HG02588 (cell line): ENCODE data around the gene C11orf42.

ENCODE experiments used
- ATAC-seq: cut with Tn5 transposase; IDR thresholded peaks from one replicate; pipeline ENCODE4 v1.9.1; 2021; ENCODE audit warnings: mild to moderate bottlenecking, moderate library complexity; ENCODE audit not compliant: unreplicated experiment

Gene C11orf42, protein sequence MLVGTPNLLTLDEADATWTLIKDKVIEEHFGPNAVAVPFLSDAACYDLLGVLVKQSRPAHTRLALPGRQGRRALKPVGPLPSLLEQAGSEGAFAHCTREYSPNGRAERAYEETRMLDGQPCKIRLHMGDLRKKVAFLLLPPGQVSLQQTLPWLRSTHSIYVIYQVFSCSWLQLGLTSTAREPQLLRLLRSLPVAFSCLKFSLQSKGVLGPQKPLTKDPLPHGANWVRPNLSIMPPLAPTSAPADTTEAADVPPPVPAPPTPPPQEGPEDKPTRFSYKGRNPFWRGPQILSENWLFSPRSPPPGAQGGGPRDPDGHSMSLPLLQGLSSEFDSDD

DNA sequence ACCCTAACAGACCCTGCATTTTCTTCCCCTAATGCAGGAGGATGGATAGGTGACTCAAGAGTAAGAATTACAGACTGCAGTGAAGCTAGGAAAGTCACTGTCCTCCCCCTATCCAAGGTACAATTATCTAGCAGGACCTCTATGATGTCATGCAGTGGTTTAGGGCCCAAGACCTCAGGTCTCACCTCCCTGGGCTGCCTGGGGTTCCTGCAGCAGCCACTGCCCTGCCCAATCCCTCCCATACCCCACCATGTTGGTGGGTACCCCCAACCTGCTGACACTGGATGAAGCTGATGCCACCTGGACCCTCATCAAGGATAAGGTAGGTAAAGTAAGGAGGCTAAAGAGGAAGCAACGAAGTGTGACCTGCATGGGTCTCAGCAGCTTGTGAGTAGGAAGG lies at the start of gene C11orf42:
Gene C11orf42, plus strand, starts transcription at position 192 of the 400 bp plus-strand sequence. Its CDS starts 59 bp downstream, at position 251.
- no peak for ATAC-seq

DNA sequence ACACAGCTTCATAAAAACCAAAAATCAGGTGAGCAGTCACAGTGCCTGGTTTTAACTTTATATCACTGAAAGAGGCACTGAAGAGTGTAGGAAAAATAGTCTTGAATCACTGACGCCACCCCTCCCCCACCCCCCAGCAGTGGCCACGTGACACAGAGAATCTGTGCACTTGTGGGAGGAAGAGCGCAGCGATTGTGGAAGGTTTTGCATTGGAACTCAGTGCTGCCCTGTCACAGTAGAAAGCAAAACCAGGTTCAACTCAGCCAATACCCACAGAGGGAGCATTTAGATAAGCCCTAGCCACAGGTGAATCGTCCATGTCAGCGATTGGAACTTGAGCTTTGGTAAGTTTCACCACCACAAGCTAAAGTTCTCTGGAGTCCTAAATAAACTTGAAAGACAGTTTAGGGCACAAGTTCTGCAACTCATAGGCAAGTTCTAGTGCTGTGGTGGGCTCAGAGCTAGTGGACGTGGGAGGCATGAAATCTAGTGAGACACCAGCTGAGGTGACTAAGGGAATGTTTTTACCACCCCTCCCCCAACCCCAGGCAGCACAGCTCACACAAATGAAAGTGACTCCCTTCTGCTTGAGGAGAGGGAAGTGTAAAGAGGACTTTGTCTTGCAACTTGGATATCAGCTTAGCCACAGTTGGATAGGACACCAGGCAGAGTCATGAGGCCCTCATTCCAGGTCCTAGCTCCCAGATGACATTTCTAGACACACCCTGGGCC lies 48.6 kb upstream of the C11orf42 start:
- ATAC-seq: no peak

DNA sequence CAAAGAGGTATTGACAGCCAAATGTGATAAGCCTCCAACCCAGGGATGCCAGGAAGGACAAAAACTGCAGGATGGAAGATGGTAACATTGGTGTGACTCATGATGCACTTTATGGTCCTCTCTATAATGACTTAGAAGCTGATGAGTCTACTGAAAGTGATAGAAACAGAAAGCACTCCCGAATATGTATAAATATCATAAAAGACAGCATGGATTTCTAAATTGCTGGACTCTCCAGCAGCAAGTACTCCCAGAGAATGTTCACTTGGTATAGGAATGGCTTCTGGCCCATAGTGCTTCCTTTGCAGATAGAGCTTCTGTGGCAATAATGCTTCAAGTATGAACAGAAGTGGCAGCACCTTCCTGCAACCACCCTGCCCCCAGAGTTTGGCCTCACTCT lies 35.1 kb upstream of the C11orf42 start, which contains the start of gene OR52B2:
Gene OR52B2, minus strand, starts transcription at position 101 of the 400 bp plus-strand sequence. Its CDS starts 0 bp downstream, at position 101.
- ATAC-seq: no peak

DNA sequence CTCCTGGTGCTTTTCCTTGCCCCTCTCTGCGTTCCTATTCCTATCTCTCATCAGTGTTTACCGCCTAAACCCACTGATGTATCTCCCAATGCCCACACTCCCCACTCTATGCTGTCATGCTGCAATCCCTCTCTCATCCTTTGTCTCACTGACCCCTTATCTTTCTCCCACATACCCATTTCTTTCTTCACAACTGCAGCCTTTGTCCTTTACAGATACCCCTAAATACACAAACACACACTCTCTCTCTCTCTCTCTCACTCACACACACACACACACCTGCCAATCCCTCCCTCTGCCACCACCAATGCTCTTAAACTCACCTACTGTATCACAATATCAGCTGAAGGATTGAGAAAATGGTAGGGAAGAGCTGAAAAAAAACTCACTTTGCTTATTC lies 29.9 kb upstream of the C11orf42 start:
- ATAC-seq: no peak

DNA sequence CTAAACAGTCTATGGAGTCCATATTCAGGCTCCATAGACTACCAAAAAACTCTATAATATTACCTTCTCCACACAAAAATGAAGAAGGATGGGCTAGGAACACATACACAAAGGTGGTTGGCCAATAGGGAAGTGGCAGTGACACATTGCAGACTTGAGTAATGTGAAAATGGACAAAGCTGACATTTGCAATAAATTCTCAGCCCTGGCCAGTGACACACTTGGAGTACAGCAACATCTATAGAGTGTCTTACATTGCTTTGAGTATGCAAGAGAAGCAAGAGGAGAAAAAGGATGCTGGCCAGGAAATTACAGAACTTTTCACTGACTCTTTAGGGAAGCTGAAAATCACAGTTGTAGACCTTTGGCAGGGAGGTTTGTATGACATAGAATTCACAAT lies 13.6 kb upstream of the C11orf42 start:
- no peak for ATAC-seq

DNA sequence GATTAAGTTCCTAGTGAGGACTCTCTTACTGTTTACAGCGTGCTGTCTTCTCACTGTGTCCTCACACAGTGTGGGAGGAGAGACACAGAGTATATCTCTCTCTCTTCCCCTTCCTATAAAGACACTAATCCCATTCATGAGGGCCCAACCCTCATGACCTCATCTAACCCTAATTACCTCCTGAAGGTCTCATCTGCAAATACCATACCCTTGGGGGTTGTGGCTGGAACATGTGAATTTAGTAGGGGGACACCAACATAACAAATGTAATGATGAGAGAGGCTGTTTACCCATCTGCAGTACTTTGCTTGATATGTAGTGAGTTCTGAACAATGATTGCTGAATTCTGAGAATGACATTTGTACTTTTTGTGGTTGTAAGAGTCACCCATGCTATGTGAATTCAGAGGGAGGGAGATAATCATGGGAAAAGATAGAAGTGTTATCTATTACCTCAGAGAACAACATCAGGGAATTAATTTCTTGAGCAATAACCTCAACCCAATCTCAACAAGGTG lies 11.2 kb upstream of the C11orf42 start:
- ATAC-seq: no peak

DNA sequence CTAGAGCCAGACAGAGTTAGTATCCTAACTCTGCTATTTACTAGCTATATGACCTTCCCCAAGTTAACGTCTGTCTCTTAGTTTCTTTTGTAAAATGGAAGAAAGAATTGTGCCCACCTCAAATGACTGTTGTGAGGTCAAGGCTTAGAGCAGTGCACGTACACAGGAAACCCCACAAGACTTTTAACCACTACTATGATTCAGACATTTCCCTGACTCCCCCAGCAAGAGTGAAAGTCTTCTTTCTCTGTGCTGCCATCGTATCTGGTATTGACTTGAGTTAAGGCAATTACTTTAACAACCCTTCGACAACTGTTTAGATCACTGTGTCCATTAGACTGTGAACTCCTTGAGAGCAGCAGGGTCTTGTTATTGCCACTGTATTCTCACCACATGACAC lies 9.0 kb upstream of the C11orf42 start:
- no peak for ATAC-seq

DNA sequence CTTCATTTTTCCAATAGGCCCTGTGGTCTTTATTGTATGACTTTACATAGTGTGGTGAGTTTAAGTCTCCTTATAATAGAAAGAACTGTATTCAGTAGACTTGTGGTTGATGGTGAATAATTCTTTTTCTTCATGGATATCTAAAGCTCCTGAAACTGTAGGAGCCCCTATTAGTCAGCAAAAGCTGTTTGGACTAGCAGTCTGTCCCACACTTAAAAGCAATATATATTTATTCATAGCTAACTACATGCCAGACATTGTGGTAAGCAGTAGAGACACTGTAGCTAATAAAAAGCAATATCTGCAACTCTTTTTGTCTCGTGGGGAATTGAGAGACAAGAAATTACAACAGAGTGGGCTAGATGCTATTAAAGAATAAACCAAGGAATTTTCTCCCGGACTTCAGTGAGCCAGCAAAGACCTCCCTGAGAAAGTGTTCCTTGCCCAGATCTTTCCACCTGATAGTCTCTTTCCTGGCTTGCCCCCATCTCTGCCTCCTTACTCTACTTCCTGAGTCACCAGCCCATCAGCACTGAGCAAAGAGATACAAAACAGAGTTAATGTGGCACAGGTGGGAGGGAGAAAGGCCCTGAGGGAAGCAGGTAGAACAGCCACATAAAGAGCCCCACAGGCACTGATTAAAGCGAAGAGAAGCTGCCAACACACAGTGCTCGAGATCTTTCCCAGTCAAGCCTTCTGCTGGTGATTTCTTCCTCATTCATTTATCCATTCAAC lies 7.7 kb upstream of the C11orf42 start:
- ATAC-seq: no peak

DNA sequence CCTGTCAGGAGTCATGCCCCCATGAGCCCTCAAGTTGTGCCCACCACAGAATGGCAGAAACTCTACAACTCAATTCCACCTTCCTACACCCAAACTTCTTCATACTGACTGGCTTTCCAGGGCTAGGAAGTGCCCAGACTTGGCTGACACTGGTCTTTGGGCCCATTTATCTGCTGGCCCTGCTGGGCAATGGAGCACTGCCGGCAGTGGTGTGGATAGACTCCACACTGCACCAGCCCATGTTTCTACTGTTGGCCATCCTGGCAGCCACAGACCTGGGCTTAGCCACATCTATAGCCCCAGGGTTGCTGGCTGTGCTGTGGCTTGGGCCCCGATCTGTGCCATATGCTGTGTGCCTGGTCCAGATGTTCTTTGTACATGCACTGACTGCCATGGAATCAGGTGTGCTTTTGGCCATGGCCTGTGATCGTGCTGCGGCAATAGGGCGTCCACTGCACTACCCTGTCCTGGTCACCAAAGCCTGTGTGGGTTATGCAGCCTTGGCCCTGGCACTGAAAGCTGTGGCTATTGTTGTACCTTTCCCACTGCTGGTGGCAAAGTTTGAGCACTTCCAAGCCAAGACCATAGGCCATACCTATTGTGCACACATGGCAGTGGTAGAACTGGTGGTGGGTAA lies 6.1 kb upstream of the C11orf42 start, which contains the start of gene OR52W1:
Gene OR52W1, plus strand, starts transcription at position 51 of the 637 bp plus-strand sequence. Its CDS starts 0 bp downstream, at position 51.
- no peak for ATAC-seq

DNA sequence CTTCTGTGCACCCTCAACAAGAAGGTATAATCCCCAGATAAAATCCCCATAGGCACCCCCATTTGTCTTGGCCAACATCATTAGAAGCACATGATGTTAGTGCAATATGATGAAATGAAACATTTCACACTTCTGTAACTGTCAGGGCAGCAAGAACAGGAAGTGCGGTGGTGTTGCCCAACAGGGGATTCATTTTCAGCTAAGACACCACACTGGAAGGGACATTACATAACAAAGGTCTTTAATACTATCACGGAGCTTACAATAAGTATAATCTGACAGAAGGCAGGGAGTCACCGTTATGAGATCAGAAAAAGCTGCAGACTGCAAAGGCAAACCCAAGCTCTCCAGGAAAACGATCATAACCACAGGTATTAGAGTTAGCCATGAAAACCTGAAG lies 4.4 kb upstream of the C11orf42 start:
- no peak for ATAC-seq

DNA sequence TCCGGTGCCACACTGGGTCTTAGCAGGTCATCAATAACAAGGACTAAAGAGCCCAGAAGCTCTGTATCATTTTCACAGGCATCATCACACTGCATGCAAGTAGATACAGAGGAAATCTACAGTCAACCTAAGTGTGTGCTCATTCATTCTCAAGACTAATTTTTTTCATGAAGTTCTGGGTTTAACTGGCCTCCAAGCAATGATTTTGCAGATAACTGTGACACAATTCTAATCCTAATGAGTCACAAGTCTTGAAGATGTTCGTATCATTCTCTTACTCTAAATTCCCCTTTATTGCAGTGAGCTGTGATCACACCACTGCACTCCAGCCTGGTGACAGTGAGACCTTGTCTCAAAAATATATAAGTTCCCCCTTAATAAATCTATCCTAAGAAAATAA lies 3.9 kb upstream of the C11orf42 start:
- no peak for ATAC-seq

DNA sequence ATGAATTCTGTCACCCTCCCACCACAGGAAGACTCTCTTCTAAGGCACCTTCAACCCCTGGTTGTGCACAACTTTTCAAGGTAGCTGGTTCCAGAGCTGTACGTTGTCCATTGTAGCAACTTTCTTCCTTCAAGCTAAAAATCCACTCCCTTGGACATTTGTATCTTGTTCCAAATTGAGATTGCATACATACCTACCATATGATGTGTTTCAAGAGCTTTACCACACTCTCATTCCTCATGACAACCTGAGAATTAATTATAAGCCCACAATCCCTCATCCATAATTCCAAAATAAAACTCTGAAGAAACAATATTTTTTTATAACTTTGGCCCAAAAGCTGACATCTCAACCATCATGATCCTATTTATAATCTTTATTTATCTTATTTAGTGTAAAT lies 3.3 kb upstream of the C11orf42 start:
- ATAC-seq: no peak

DNA sequence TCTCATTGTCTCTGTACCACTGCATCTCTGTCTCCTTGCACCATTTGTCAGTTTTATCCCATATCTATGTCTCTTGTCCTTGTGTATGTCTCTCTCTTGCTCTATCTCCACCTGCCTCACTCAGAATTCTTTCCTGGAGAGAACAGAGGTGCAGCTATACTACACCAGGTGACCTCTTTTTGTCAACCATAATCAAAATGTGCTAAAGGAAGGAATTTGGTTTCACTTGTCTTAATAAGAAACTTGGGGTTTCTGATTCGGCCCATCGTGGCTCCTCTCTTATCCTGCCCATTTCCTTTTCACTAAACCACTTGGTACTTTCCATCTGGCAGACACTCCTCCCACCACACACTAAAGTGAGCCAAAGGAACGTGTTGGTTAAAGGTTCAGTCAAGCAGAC lies 2.0 kb upstream of the C11orf42 start:
- peak; percentile 85 for ATAC-seq

DNA sequence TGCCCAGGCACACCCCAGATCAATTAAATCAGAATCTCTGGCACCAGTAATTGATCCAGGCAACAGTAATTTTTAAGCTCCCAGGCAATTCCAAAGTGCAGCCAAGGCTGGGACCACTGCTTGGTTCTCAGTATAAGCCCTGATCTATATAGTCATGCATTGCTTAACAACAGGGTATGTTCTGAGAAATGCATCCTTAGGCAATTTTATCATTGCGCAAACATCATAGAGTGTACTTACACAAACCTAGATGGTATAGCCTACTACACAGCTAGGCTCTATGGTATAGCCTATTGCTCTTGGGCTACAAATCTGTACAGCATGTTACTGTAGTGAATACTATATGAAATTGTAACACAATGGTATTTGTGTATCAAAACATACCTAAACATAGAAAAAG lies 651 bp upstream of the C11orf42 start:
- no peak for ATAC-seq

DNA sequence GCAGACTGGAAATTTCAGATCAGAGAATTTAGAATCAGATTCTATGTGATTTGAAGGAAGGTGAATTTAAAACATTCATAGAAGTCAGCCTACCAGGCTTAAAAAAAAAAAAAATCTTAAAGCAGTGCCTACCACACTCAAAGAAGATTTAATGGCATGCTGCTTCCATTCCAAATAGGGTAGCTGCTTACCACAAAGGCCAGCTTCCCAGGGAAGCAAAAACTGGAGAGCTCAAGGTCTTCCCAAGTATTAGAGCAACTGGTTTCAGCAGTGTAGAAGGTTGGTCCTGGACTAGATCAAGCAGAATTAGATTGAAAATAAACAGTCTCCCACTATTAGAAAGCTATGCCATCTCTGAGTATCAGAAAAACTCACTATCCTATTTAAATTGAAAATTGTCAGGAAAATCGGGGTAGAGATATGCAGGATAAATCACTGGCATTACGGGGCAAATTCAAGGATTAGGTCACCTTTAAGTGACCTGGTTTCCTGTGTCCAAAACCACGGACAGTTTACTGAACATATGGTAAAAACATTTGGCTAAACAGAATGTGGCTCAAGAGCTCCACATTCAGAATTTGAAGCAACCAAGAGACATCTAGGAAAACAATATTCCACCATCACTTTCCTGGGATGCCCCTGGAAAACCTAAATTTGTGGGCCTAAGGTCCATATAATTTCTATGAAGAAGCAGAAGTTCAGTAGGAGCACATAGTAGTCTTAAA lies 1.3 kb downstream of the C11orf42 start:
- no peak for ATAC-seq

DNA sequence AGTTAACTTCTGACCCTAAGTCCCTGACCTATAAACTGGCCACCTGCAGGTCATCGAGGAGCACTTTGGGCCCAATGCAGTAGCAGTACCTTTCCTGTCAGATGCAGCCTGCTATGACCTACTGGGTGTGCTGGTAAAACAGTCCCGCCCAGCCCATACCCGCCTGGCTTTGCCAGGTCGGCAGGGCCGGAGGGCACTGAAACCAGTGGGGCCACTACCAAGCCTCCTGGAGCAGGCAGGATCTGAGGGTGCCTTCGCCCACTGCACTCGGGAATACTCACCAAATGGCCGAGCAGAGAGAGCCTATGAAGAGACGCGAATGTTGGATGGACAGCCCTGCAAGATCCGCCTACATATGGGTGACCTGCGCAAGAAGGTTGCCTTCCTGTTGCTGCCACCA lies 4.4 kb downstream of the C11orf42 start:
- no peak for ATAC-seq

DNA sequence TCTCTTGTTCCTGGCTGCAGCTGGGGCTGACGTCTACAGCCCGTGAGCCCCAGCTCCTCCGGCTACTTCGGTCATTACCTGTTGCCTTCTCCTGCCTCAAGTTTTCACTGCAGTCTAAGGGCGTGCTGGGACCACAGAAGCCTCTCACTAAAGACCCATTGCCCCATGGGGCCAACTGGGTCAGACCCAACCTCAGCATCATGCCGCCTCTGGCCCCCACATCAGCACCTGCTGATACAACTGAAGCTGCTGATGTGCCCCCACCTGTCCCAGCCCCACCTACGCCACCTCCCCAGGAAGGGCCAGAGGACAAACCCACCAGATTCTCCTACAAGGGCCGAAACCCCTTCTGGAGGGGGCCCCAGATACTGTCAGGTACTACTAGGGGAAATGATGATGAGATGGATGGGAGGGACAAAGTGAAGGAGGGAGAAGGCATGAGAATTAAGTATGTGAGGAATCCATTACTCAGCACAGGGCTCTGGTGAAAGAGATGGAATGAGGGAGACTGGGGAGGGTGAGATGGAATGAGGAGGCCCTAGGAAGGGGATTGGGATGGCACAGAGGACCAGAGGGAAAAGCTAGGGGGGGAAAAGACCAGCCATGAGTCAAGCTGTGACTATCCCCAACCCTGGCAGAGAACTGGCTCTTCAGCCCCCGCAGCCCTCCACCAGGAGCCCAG lies 5.1 kb downstream of the C11orf42 start:
- ATAC-seq: no peak

DNA sequence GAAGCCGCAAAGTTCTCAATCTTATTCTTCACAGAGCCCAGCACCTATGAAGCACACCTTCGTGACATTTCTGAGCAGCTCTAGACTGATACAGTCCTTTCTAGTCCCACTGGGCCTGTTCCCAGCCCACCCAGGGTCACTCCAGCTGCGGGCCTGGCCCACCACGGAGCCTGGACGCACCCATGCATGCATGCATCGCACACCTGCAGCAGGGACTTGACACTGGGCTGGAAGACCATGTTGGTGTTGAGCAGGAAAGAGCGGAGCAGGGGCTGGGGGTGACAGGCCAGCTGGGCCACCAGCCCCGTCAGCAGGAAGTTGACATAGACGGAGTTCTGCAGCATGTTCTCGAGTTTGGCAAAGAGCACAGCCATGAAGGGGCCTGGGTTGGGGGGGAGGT lies 9.2 kb downstream of the C11orf42 start:
- ATAC-seq: no peak

DNA sequence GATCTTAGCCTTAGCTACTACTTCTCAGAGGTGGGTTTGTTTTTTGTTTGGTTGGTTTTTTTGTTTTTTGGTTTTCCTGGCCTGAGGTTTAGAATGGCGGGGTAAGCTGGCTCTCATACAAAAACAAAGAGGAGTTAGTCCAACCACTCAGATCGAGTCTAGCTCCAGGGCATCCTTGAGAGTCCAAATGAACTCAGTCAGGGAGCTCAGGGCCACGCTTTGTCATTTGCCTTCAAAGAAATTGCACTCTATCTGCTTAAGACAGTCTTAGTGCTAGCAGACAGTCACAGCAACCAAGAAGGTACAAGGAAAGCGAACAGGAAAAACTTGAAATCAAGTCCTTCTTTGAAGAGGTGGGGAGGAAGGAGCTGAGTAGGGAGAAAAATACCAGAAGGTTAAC lies 11.1 kb downstream of the C11orf42 start:
- ATAC-seq: no peak

DNA sequence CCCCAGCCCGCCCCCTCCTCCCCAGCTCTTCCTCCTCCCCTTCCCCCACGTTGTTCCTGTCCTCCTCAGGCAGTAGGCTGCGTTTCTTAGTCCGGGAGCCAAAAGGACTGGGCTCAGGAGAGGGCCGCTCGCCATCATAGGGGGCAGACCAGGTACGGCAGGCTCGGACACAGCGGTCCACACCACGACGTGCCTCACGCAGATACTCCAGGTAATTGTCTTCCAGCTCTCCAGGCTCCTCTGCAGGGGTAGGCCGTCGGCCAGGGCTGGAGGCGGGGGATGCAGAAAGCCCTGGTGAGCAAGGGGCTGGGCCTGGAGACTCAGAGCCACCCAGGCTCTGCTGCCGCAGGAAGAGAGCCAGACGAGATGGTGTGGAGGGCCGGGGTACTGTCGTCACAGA lies 12.4 kb downstream of the C11orf42 start:
- ATAC-seq: no peak
